HCT116 (cell line): ENCODE data around the gene CDIP1. TPM values are rescaled to one million over a fixed set of nuclear protein-coding genes. Genes with fewer than 3 reads are reported as not detected.

ENCODE experiments used
- ATAC-seq: fragments of 200-7000 bp; cut with Tn5 transposase; 2 replicates; pipeline ENCODE4 v1.9.1; 2020; ENCODE audit warnings: mild to moderate bottlenecking, moderate library complexity
- BruUV-seq: library from RNA; stranded (reverse); fragments of 400-500 nt; replicated peaks from 2 replicates; lab custom pipeline; 2021; lab: Mats Ljungman, UMichigan
- CTCF ChIA-PET: fragments of 300-600 bp; sonication (Branson Sonifier 250); formaldehyde crosslinking; loops from one replicate; lab custom pipeline; 2021; ENCODE audit warnings: antibody characterized with exemption; lab: Charles Lee
- POLR2A ChIA-PET: fragments of 300-600, 350-600 bp; sonication (Branson Sonifier 250); formaldehyde crosslinking; loops from one replicate; lab custom pipeline; 2021; ENCODE audit warnings: antibody characterized with exemption; lab: Charles Lee
- RAD21 ChIA-PET, 2 experiments: fragments of 300-600 bp; sonication (Branson Sonifier 250); formaldehyde crosslinking; loops; one replicate each; lab custom pipeline; 2023; ENCODE audit warnings: low total read pairs in 2 of 2; ENCODE audit not compliant: uncharacterized antibody in 2 of 2, unreplicated experiment in 2 of 2, low non-redundant PET in 1 of 2; lab: Charles Lee
- DNase-seq: peaks from one replicate; pipeline ENCODE4 v3.0.0-alpha.2; 2010; ENCODE audit warnings: low read depth, low spot score
- H2AFZ ChIP-seq: fragments of 200-600 bp; shearing (Covaris generic), sonication (generic); 2 replicates; pipeline ENCODE4 v1.6.1; 2017; ENCODE audit warnings: low read depth, mixed run types, mixed read lengths, antibody characterized with exemption, low read length; ENCODE audit not compliant: poor library complexity, severe bottlenecking
- H3K27ac ChIP-seq: 2 replicates; pipeline ENCODE4 v1.5.1; 2012; ENCODE audit warnings: low read depth, low read length
- H3K27me3 ChIP-seq: fragments of 200-600 bp; sonication (generic); 2 replicates; pipeline ENCODE4 v1.6.1; 2016; ENCODE audit warnings: mixed run types, low read length, mixed read lengths; ENCODE audit not compliant: insufficient read depth
- H3K36me3 ChIP-seq, 2 experiments: fragments of 200-500 bp in 1 of 2; fragments of 200-600 bp in 1 of 2; sonication (Bioruptor generic) in 1 of 2; sonication (generic) in 1 of 2; 2 replicates each; pipeline versions ENCODE4 v1.5.1 to v1.6.1; 2014 to 2016; ENCODE audit warnings: low read length in 2 of 2, inconsistent platforms in 1 of 2, mixed read lengths in 1 of 2, mixed run types in 1 of 2; ENCODE audit not compliant: insufficient read depth in 2 of 2, control insufficient read depth in 1 of 2
- H3K4me1 ChIP-seq, 2 experiments: fragments of 200-600 bp in 1 of 2; sonication (generic) in 1 of 2; 2 replicates each; pipeline versions ENCODE4 v1.5.1 to v1.6.1; 2012 to 2017; ENCODE audit warnings: low read length in 2 of 2, inconsistent platforms in 1 of 2, mild to moderate bottlenecking in 1 of 2, mixed read lengths in 1 of 2, mixed run types in 1 of 2, moderate library complexity in 1 of 2; ENCODE audit not compliant: insufficient read depth in 2 of 2, control insufficient read depth in 1 of 2
- H3K4me2 ChIP-seq: fragments of 200-600 bp; sonication (generic); 2 replicates; pipeline ENCODE4 v1.6.1; 2017; ENCODE audit warnings: mixed run types, low read length, mixed read lengths
- H3K4me3 ChIP-seq, 2 experiments: fragments of 200-600 bp in 1 of 2; sonication (generic) in 1 of 2; replicated peaks in 1 of 2; 2 replicates each; pipeline ENCODE4 v1.5.1; 2011 to 2016; ENCODE audit warnings: low read length in 2 of 2, control low read depth in 1 of 2, low read depth in 1 of 2, mild to moderate bottlenecking in 1 of 2, mixed read lengths in 1 of 2, mixed run types in 1 of 2
- H3K79me2 ChIP-seq: fragments of 200-600 bp; sonication (generic); 2 replicates; pipeline ENCODE4 v1.6.1; 2017; ENCODE audit warnings: mild to moderate bottlenecking, mixed run types, low read length, moderate library complexity, mixed read lengths; ENCODE audit not compliant: insufficient read depth
- H3K9ac ChIP-seq: fragments of 200-600 bp; sonication (generic); 2 replicates; pipeline ENCODE4 v1.6.1; 2016; ENCODE audit warnings: low read length, mixed read lengths
- H3K9me2 ChIP-seq: fragments of 200-600 bp; sonication (generic), shearing (Covaris generic); 2 replicates; pipeline ENCODE4 v1.6.1; 2017; ENCODE audit warnings: mixed run types, mild to moderate bottlenecking, moderate library complexity; ENCODE audit not compliant: insufficient read depth
- H3K9me3 ChIP-seq, 2 experiments: fragments of 200-500 bp in 1 of 2; fragments of 200-600 bp in 1 of 2; sonication (Bioruptor generic) in 1 of 2; sonication (generic) in 1 of 2; 2 replicates each; pipeline ENCODE4 v1.6.1; 2014 to 2017; ENCODE audit warnings: low read length in 2 of 2, mixed read lengths in 2 of 2, inconsistent platforms in 1 of 2, low read depth in 1 of 2, mild to moderate bottlenecking in 1 of 2, mixed run types in 1 of 2, moderate library complexity in 1 of 2; ENCODE audit not compliant: control insufficient read depth in 1 of 2, insufficient read depth in 1 of 2
- H4K20me1 ChIP-seq: fragments of 200-600 bp; sonication (generic), shearing (Covaris generic); 2 replicates; pipeline ENCODE4 v1.6.1; 2017; ENCODE audit warnings: mixed run types, mild to moderate bottlenecking, moderate library complexity; ENCODE audit not compliant: insufficient read depth
- CBX3 ChIP-seq: IDR thresholded peaks from 2 replicates; pipeline ENCODE4 v1.6.1; 2012; ENCODE audit warnings: low read depth
- CEBPB ChIP-seq: IDR thresholded peaks from 2 replicates; pipeline ENCODE4 v1.6.1; 2012; ENCODE audit warnings: low read depth
- EGR1 ChIP-seq: IDR thresholded peaks from 2 replicates; pipeline ENCODE4 v1.6.1; 2012; ENCODE audit warnings: low read depth
- ELF1 ChIP-seq: IDR thresholded peaks from 2 replicates; pipeline ENCODE4 v1.6.1; 2012; ENCODE audit warnings: low read depth, borderline replicate concordance
- EZH2phosphoT487 ChIP-seq: fragments of 200-600 bp; IDR thresholded peaks from 2 replicates; pipeline ENCODE4 v1.6.1; 2018; ENCODE audit warnings: antibody characterized with exemption, borderline replicate concordance
- FOSL1 ChIP-seq: IDR thresholded peaks from 2 replicates; pipeline ENCODE4 v1.6.1; 2012; ENCODE audit warnings: low read depth
- JUND ChIP-seq: IDR thresholded peaks from 2 replicates; pipeline ENCODE4 v1.6.1; 2012
- POLR2AphosphoS5 ChIP-seq: IDR thresholded peaks from 2 replicates; pipeline ENCODE4 v1.6.1; 2011; ENCODE audit warnings: mild to moderate bottlenecking, low read depth, low read length, moderate library complexity
- RAD21 ChIP-seq: IDR thresholded peaks from 2 replicates; pipeline ENCODE4 v1.6.1; 2012; ENCODE audit warnings: low read depth, mild to moderate bottlenecking
- SP1 ChIP-seq: IDR thresholded peaks from 2 replicates; pipeline ENCODE4 v1.6.1; 2012; ENCODE audit warnings: low read depth
- SRF ChIP-seq: IDR thresholded peaks from 2 replicates; pipeline ENCODE4 v1.6.1; 2012; ENCODE audit warnings: low read depth
- TCF7L2 ChIP-seq: IDR thresholded peaks from 2 replicates; pipeline ENCODE4 v1.7.0; 2011; ENCODE audit warnings: borderline replicate concordance, inconsistent platforms; ENCODE audit not compliant: insufficient read depth, insufficient read length; ENCODE audit errors: extremely low read depth
- ZFX ChIP-seq: fragments of 450-650 bp; IDR thresholded peaks from 2 replicates; pipeline ENCODE4 v1.6.1; 2017
- intact Hi-C: fragments of 100-400 bp; cut with micrococcal nuclease; formaldehyde crosslinking; loops from 2 replicates; pipeline ENCODE4 v1.10.0; 2022
- total RNA-seq: library from RNA; stranded (reverse); gene quantifications from one replicate; pipeline ENCODE4 v1.2.1, GENCODE V29; 2021; ENCODE audit not compliant: unreplicated experiment
- TF ChIP-seq, protein P1 (sequence below): IDR thresholded peaks from 2 replicates; pipeline ENCODE4 v1.6.1; 2011; ENCODE audit warnings: mild to moderate bottlenecking, low read length, moderate library complexity; ENCODE audit not compliant: insufficient replicate concordance; ENCODE audit errors: extremely low read depth
- TF ChIP-seq, protein P2 (sequence below): IDR thresholded peaks from 2 replicates; pipeline ENCODE4 v1.6.1; 2012
- TF ChIP-seq, protein P3 (sequence below), 3 experiments: fragments of 200-600 bp in 1 of 3; sonication (generic) in 1 of 3; IDR thresholded peaks in 2 of 3; conservative IDR thresholded peaks in 1 of 3; 2 replicates each; pipeline ENCODE4 v1.5.1; 2012 to 2017; ENCODE audit warnings: low read depth in 2 of 3, low read length in 2 of 3, antibody characterized with exemption in 1 of 3, borderline replicate concordance in 1 of 3, control low read depth in 1 of 3, mild to moderate bottlenecking in 1 of 3, mixed read lengths in 1 of 3, mixed run types in 1 of 3, moderate library complexity in 1 of 3; ENCODE audit not compliant: insufficient read depth in 1 of 3
- TF ChIP-seq, protein P4 (sequence below): IDR thresholded peaks from 2 replicates; pipeline ENCODE4 v1.6.1; 2012; ENCODE audit warnings: low read depth

CDIP1 gene
- total RNA-seq, 1 experiment from 2014 or later: 7.2 TPM

DNA sequence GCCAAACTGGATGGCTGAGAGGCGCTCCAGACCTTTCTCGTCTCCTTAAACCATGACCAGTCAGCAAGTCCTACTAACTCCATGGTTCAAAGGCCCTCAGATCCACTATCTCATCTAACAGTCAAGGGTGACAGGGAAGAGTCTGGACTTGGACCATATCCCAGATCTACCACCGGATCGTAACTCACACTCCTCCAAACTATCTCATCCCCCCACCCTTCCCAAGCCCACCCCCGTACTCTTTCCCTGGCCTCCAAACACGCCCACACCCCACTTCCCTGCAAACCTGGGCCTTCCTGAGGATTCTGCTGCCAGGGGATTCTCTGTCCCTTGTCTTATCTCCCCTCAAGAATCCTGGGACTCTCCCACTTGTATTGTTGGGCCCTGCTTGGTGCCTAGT lies 5.1 kb downstream of the CDIP1 start:
- Histone ChIP-seq H3K27me3 (no peaks in the 10 kb centered on the region), H3K9me3 (no peaks in the 10 kb centered on the region), H3K36me3 (no peaks in the 10 kb centered on the region), H3K9me2 (no peaks in the 10 kb centered on the region), H3K4me3 (no peak overlapping the region), H3K9ac (no peak overlapping the region), H3K27ac (no peak overlapping the region), H3K4me1 (peaks cover 0 to 10% of the 10 kb centered on the region in 2 experiments; a peak in 1 of 4 replicates), H3K4me2 (no peak overlapping the region), H3K79me2 (no peaks in the 10 kb centered on the region), H2AFZ (no peak overlapping the region), H4K20me1 (no peaks in the 10 kb centered on the region)
- TF ChIP-seq CEBPB (no peak), POLR2AphosphoS5 (no peak), ELF1 (no peak), SP1 (no peak), CBX3 (no peak), JUND (no peak), RAD21 (no peak), EGR1 (no peak), TCF7L2 (no peak), ZFX (no peak), EZH2phosphoT487 (no peak), FOSL1 (no peak), SRF (no peak)
- TF ChIP-seq, protein P1, sequence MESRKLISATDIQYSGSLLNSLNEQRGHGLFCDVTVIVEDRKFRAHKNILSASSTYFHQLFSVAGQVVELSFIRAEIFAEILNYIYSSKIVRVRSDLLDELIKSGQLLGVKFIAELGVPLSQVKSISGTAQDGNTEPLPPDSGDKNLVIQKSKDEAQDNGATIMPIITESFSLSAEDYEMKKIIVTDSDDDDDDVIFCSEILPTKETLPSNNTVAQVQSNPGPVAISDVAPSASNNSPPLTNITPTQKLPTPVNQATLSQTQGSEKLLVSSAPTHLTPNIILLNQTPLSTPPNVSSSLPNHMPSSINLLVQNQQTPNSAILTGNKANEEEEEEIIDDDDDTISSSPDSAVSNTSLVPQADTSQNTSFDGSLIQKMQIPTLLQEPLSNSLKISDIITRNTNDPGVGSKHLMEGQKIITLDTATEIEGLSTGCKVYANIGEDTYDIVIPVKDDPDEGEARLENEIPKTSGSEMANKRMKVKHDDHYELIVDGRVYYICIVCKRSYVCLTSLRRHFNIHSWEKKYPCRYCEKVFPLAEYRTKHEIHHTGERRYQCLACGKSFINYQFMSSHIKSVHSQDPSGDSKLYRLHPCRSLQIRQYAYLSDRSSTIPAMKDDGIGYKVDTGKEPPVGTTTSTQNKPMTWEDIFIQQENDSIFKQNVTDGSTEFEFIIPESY: no peak
- TF ChIP-seq, protein P2, sequence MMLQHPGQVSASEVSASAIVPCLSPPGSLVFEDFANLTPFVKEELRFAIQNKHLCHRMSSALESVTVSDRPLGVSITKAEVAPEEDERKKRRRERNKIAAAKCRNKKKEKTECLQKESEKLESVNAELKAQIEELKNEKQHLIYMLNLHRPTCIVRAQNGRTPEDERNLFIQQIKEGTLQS: no peak
- TF ChIP-seq, protein P3, sequence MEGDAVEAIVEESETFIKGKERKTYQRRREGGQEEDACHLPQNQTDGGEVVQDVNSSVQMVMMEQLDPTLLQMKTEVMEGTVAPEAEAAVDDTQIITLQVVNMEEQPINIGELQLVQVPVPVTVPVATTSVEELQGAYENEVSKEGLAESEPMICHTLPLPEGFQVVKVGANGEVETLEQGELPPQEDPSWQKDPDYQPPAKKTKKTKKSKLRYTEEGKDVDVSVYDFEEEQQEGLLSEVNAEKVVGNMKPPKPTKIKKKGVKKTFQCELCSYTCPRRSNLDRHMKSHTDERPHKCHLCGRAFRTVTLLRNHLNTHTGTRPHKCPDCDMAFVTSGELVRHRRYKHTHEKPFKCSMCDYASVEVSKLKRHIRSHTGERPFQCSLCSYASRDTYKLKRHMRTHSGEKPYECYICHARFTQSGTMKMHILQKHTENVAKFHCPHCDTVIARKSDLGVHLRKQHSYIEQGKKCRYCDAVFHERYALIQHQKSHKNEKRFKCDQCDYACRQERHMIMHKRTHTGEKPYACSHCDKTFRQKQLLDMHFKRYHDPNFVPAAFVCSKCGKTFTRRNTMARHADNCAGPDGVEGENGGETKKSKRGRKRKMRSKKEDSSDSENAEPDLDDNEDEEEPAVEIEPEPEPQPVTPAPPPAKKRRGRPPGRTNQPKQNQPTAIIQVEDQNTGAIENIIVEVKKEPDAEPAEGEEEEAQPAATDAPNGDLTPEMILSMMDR (IDR thresholded peaks at IDR 0.05 in 2 of 3, conservative IDR thresholded peaks at IDR 0.05 in 1 of 3; ENCODE audit: borderline replicate concordance in 1 of 3, insufficient read depth in 1 of 3, low read depth in 2 of 3, low read length in 2 of 3): no peak
- TF ChIP-seq, protein P4, sequence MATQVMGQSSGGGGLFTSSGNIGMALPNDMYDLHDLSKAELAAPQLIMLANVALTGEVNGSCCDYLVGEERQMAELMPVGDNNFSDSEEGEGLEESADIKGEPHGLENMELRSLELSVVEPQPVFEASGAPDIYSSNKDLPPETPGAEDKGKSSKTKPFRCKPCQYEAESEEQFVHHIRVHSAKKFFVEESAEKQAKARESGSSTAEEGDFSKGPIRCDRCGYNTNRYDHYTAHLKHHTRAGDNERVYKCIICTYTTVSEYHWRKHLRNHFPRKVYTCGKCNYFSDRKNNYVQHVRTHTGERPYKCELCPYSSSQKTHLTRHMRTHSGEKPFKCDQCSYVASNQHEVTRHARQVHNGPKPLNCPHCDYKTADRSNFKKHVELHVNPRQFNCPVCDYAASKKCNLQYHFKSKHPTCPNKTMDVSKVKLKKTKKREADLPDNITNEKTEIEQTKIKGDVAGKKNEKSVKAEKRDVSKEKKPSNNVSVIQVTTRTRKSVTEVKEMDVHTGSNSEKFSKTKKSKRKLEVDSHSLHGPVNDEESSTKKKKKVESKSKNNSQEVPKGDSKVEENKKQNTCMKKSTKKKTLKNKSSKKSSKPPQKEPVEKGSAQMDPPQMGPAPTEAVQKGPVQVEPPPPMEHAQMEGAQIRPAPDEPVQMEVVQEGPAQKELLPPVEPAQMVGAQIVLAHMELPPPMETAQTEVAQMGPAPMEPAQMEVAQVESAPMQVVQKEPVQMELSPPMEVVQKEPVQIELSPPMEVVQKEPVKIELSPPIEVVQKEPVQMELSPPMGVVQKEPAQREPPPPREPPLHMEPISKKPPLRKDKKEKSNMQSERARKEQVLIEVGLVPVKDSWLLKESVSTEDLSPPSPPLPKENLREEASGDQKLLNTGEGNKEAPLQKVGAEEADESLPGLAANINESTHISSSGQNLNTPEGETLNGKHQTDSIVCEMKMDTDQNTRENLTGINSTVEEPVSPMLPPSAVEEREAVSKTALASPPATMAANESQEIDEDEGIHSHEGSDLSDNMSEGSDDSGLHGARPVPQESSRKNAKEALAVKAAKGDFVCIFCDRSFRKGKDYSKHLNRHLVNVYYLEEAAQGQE: no peak
- intact Hi-C loops: no loop called here
- ChIA-PET RAD21 (no interaction called here), POLR2A (no interaction called here), CTCF (no interaction called here)
- no TSS peak for BruUV-seq
- no peak for DNase-seq
- no peak for ATAC-seq
